Sigmoid colon (tissue), 4 donors: ENCODE data around the gene MCF2L.

Source experiments
- CTCF ChIP-seq, 4 experiments: fragments of 450-650 bp in 3 of 4; fragments of 200-600 bp in 1 of 4; IDR thresholded peaks; one replicate each; pipeline ENCODE4 v1.5.1; 2016 to 2019; ENCODE audit warnings: antibody characterized with exemption in 4 of 4, mild to moderate bottlenecking in 3 of 4, moderate library complexity in 2 of 4
- POLR2A ChIP-seq, 2 donors: fragments of 450-650 bp; IDR thresholded peaks; one replicate each; pipeline ENCODE4 v1.6.1; 2016; ENCODE audit warnings: antibody characterized with exemption in 2 of 2, mild to moderate bottlenecking in 2 of 2, moderate library complexity in 2 of 2
- POLR2AphosphoS5 ChIP-seq, 4 donors: sonication (generic); formaldehyde crosslinking; IDR thresholded peaks; one replicate each; pipeline ENCODE4 v1.6.1; 2017; ENCODE audit warnings: antibody characterized with exemption in 4 of 4

- no peak for TF ChIP-seq POLR2AphosphoS5 (IDR thresholded peaks at IDR 0.05)
- no peak for TF ChIP-seq CTCF (IDR thresholded peaks at IDR 0.05)
- TF ChIP-seq POLR2A (IDR thresholded peaks at IDR 0.05) = no peak
Observed at GRCh38 chr13:113086031-113086750, 117.2 kb downstream of the MCF2L start.
